ENCODE measurements around the gene LBH.

Gene LBH

DNA sequence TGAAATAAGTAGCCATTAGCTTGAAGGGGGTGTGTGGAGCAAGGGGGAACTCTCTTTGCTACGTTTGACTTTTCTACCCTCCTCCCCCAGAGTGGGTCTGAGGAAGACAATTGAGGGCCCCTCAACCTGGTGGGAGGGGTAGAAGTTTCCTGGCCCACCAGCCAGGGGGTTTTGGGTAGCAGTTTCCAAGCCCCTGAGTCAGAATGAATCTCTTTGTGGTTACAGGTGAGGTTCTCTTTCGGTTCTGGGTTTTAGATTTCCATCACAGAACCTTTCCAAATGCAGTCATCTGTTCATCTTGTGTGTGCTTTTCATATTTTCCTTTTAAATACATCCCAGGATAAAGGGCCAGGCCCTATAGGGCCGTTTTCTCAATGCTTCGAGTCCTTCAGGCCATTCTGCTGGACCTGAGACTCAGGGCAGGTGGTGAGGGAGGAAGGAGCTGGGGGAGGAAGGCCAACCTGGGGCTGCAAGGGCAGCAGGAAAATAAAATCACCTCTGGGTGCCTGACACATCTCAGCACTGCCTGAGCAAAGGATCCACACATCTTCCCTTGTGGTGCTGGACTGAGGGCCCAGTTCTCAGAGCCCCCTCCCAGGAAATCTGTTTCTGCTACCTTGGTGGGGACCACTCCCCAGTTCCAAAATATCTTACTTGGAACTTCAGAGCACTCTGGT lies 4.7 kb downstream of the LBH start:
- H3K4me3 ChIP-seq (ENCODE audit: insufficient read length, low read depth) = no peak overlapping the region
- no peak for DNase-seq (ENCODE audit: low read depth, low spot score)
- H3K9me3 ChIP-seq (ENCODE audit: insufficient read depth, low read length) = no peaks in the 10 kb centered on the region
- H3K9ac ChIP-seq (ENCODE audit: insufficient read length, low read depth) = no peak overlapping the region
- TF ChIP-seq YY1 (IDR thresholded peaks at IDR 0.05; ENCODE audit: insufficient read depth, insufficient read length) (no peak), ZNF274 (IDR thresholded peaks at IDR 0.05; ENCODE audit: low read depth, low read length) (no peak), SUZ12 (IDR thresholded peaks at IDR 0.05; ENCODE audit: extremely low read depth, insufficient read depth, insufficient read length) (no peak)
- peaks cover 7% of the 10 kb centered on the region for H3K4me1 ChIP-seq (ENCODE audit: insufficient read depth, insufficient read length)
- H3K36me3 ChIP-seq (ENCODE audit: insufficient read depth, insufficient read length, low read length) = peaks cover 52% of the 10 kb centered on the region
- peaks cover 11% of the 10 kb centered on the region for H3K27me3 ChIP-seq (ENCODE audit: insufficient read depth, insufficient read length)

- H3K9ac ChIP-seq (ENCODE audit: insufficient read length, low read depth) = no peak overlapping the region
- H3K4me1 ChIP-seq (ENCODE audit: insufficient read depth, insufficient read length) = peaks cover 7% of the 10 kb centered on the region
- TF ChIP-seq YY1 (IDR thresholded peaks at IDR 0.05; ENCODE audit: insufficient read depth, insufficient read length) = no peak
- TF ChIP-seq SUZ12 (IDR thresholded peaks at IDR 0.05; ENCODE audit: extremely low read depth, insufficient read depth, insufficient read length) = no peak
- no peak for TF ChIP-seq ZNF274 (IDR thresholded peaks at IDR 0.05; ENCODE audit: low read depth, low read length)
- H3K27me3 ChIP-seq (ENCODE audit: insufficient read depth, insufficient read length) = peaks cover 10% of the 10 kb centered on the region
- no peaks in the 10 kb centered on the region for H3K9me3 ChIP-seq (ENCODE audit: insufficient read depth, low read length)
- H3K36me3 ChIP-seq (ENCODE audit: insufficient read depth, insufficient read length, low read length) = peaks cover 53% of the 10 kb centered on the region
- no peak for DNase-seq (ENCODE audit: low read depth, low spot score)
- no peak overlapping the region for H3K4me3 ChIP-seq (ENCODE audit: insufficient read length, low read depth)
Measured at GRCh38 chr2:30236591-30237238, 5.4 kb downstream of the LBH start.

DNA sequence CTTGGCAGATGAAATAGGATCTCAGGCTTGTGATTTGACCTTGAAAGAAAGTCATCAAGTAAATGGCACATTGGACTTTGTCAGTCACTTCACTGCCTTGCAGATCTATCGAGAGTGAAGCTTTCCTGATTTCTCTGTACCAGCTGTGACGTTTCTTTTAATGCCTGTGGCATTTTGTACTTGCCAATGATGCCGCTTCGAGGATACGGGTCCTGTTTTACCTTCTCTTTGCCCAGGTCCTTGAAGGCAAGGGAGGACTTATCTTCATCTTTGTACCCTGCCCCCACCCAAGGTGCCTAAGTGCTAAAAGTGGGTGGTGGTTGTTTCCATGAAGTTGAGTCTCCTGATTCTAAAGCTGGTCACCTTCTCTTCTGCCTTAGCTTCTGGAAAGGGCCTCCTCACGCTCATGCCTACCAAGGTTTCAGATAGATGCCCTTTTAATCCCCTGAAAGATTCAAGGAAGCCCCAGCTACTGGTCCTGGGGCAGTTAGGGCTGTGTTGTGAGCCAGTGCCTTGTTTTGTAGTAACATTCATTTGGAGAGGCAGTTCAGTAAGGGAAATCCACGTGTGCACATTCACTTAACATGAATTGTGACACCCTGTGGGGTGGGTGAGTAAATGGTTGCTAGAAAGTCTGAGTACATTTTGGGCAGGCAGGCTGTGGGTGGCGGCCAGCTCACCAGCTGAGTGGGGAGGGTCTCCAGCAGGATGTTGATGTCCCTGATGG lies 6.1 kb downstream of the LBH start:
- Histone ChIP-seq H3K9ac (ENCODE audit: insufficient read length, low read depth) (no peak overlapping the region), H3K36me3 (ENCODE audit: insufficient read depth, insufficient read length, low read length) (peaks cover 53% of the 10 kb centered on the region), H3K4me1 (ENCODE audit: insufficient read depth, insufficient read length) (peaks cover 7% of the 10 kb centered on the region), H3K4me3 (ENCODE audit: insufficient read length, low read depth) (no peak overlapping the region), H3K9me3 (ENCODE audit: insufficient read depth, low read length) (no peaks in the 10 kb centered on the region), H3K27me3 (ENCODE audit: insufficient read depth, insufficient read length) (peaks cover 10% of the 10 kb centered on the region)
- no peak for DNase-seq (ENCODE audit: low read depth, low spot score)
- no peak for TF ChIP-seq YY1 (IDR thresholded peaks at IDR 0.05; ENCODE audit: insufficient read depth, insufficient read length)
- no peak for TF ChIP-seq ZNF274 (IDR thresholded peaks at IDR 0.05; ENCODE audit: low read depth, low read length)

- Histone ChIP-seq H3K4me3 (ENCODE audit: insufficient read length, low read depth) (no peak overlapping the region), H3K36me3 (ENCODE audit: insufficient read depth, insufficient read length, low read length) (peaks cover 53% of the 10 kb centered on the region), H3K9ac (ENCODE audit: insufficient read length, low read depth) (no peak overlapping the region), H3K9me3 (ENCODE audit: insufficient read depth, low read length) (no peaks in the 10 kb centered on the region), H3K4me1 (ENCODE audit: insufficient read depth, insufficient read length) (peaks cover 7% of the 10 kb centered on the region), H3K27me3 (ENCODE audit: insufficient read depth, insufficient read length) (peaks cover 4% of the 10 kb centered on the region)
- no peak for TF ChIP-seq ZNF274 (IDR thresholded peaks at IDR 0.05; ENCODE audit: low read depth, low read length)
- no peak for TF ChIP-seq YY1 (IDR thresholded peaks at IDR 0.05; ENCODE audit: insufficient read depth, insufficient read length)
- no peak for TF ChIP-seq SUZ12 (IDR thresholded peaks at IDR 0.05; ENCODE audit: extremely low read depth, insufficient read depth, insufficient read length)
- no peak for DNase-seq (ENCODE audit: low read depth, low spot score)
Measured at GRCh38 chr2:30237966-30238800, 6.8 kb downstream of the LBH start.

- DNase-seq (ENCODE audit: low read depth, low spot score) = no peak
- Histone ChIP-seq H3K36me3 (ENCODE audit: insufficient read depth, insufficient read length, low read length) (peaks cover 53% of the 10 kb centered on the region), H3K4me1 (ENCODE audit: insufficient read depth, insufficient read length) (peaks cover 7% of the 10 kb centered on the region), H3K27me3 (ENCODE audit: insufficient read depth, insufficient read length) (no peaks in the 10 kb centered on the region), H3K9me3 (ENCODE audit: insufficient read depth, low read length) (no peaks in the 10 kb centered on the region), H3K9ac (ENCODE audit: insufficient read length, low read depth) (no peak overlapping the region), H3K4me3 (ENCODE audit: insufficient read length, low read depth) (no peak overlapping the region)
- no peak for TF ChIP-seq ZNF274 (IDR thresholded peaks at IDR 0.05; ENCODE audit: low read depth, low read length)
Measured at GRCh38 chr2:30239308-30239985, 8.1 kb downstream of the LBH start.

GRCh38 chr2:30239986-30240752 lies 8.8 kb downstream of the LBH start:
- no peak for TF ChIP-seq ZNF274 (IDR thresholded peaks at IDR 0.05; ENCODE audit: low read depth, low read length)
- TF ChIP-seq SUZ12 (IDR thresholded peaks at IDR 0.05; ENCODE audit: extremely low read depth, insufficient read depth, insufficient read length) = no peak
- TF ChIP-seq YY1 (IDR thresholded peaks at IDR 0.05; ENCODE audit: insufficient read depth, insufficient read length) = no peak
- H3K9me3 ChIP-seq (ENCODE audit: insufficient read depth, low read length) = no peaks in the 10 kb centered on the region
- no peak overlapping the region for H3K4me3 ChIP-seq (ENCODE audit: insufficient read length, low read depth)
- H3K36me3 ChIP-seq (ENCODE audit: insufficient read depth, insufficient read length, low read length) = peaks cover 46% of the 10 kb centered on the region
- DNase-seq (ENCODE audit: low read depth, low spot score) = no peak
- no peaks in the 10 kb centered on the region for H3K27me3 ChIP-seq (ENCODE audit: insufficient read depth, insufficient read length)
- no peak overlapping the region for H3K9ac ChIP-seq (ENCODE audit: insufficient read length, low read depth)
- H3K4me1 ChIP-seq (ENCODE audit: insufficient read depth, insufficient read length) = peaks cover 5% of the 10 kb centered on the region
